GM19438 (cell line): ENCODE data around the gene MLX.
"Not testable (repeated sequence)": the region's sequence is repeated elsewhere in the genome, so short reads cannot be mapped to it uniquely, and the experiment has no call there.

Experiments used
- ATAC-seq: cut with Tn5 transposase; IDR thresholded peaks from one replicate; pipeline ENCODE4 v1.9.1; 2021; ENCODE audit warnings: low read depth; ENCODE audit not compliant: unreplicated experiment

Gene MLX

GRCh38 chr17:42536048-42536371 is 30.9 kb upstream of the MLX start, which contains the start of gene NAGLU:
Gene NAGLU, plus strand, starts transcription at chr17:42536241. Its CDS starts 32 bp downstream, at chr17:42536273.
- peak; percentile 83 for ATAC-seq

- ATAC-seq = peak; percentile 60
These were observed 30.3 kb upstream of the MLX start for GRCh38 chr17:42536372-42537155.

GRCh38 chr17:42537156-42537805 is 29.6 kb upstream of the MLX start:
- ATAC-seq = no peak

- no peak for ATAC-seq
These were observed 29.0 kb upstream of the MLX start for GRCh38 chr17:42537826-42538451.

- ATAC-seq = no peak
These were observed 28.4 kb upstream of the MLX start for GRCh38 chr17:42538482-42538881.

GRCh38 chr17:42540558-42540957 is 26.3 kb upstream of the MLX start:
- not testable (repeated sequence) for ATAC-seq

- ATAC-seq = no peak
These were observed 25.7 kb upstream of the MLX start for GRCh38 chr17:42541041-42541833.

GRCh38 chr17:42543190-42544079 is 23.5 kb upstream of the MLX start:
- no peak for ATAC-seq

- no peak for ATAC-seq
These were observed 22.0 kb upstream of the MLX start for GRCh38 chr17:42544874-42545283.

GRCh38 chr17:42545755-42546505 is 21.0 kb upstream of the MLX start:
- not testable (repeated sequence) for ATAC-seq

GRCh38 chr17:42547001-42547461 is 19.9 kb upstream of the MLX start:
- ATAC-seq = no peak

- no peak for ATAC-seq
These were observed 19.2 kb upstream of the MLX start for GRCh38 chr17:42547698-42548069.

GRCh38 chr17:42548070-42548837 is 18.6 kb upstream of the MLX start:
- peak; percentile 78 for ATAC-seq

- ATAC-seq = no peak
These were observed 17.7 kb upstream of the MLX start for GRCh38 chr17:42548993-42549755.

GRCh38 chr17:42552736-42553135 is 14.2 kb upstream of the MLX start, which contains the start of gene HSD17B1:
Gene HSD17B1, plus strand, starts transcription at chr17:42552923. Its CDS starts 11 bp downstream, at chr17:42552934.
- ATAC-seq = not testable (repeated sequence)

GRCh38 chr17:42553161-42553818 is 13.6 kb upstream of the MLX start:
- no peak for ATAC-seq

GRCh38 chr17:42553866-42554249 is 13.0 kb upstream of the MLX start:
- no peak for ATAC-seq
